Epithelial cell of esophagus (primary cell): ENCODE results near the gene PDK2.

Experiments used
- DNase-seq: peaks from one replicate; pipeline ENCODE4 v3.0.0; 2010; ENCODE audit warnings: low read depth
- H3K4me3 ChIP-seq: 2 replicates; pipeline ENCODE4 v1.5.1; 2011; ENCODE audit warnings: mild to moderate bottlenecking, low read length, control low read depth
- CTCF ChIP-seq: IDR thresholded peaks from 2 replicates; pipeline ENCODE4 v1.5.1; 2011; ENCODE audit warnings: low read depth, mild to moderate bottlenecking, low read length, control low read depth, inconsistent platforms; ENCODE audit not compliant: insufficient read depth; ENCODE audit errors: missing control alignments

Gene PDK2

GRCh38 chr17:50094753-50095619 is at the start of gene PDK2:
Gene PDK2 (plus strand): TSS chr17:50095351. CDS start chr17:50095436, 85 bp downstream.
- peak within 1 kb of the TSS; percentile 88 for H3K4me3 ChIP-seq
- peak; percentile 96 for DNase-seq
- no peak for TF ChIP-seq CTCF

DNA sequence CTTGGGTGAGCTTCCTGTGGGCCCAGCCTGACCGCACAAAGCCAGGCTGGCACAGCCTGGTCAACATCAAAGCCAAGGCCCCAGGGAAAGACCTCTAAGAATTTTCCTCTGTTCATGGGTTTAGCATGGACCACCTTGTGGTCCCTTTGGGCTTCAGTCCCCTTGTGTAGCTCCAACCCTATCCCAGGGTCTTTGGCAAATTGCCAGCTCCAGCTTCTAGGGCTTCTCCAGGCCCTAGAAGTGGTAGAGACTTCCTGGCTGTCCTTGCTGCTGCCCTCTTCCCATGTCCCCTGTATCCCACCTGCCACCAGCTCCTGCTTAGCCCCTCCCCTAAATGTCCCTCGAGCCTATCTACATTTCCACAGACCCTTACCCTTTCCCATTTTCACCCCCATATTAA is 49.0 kb upstream of the PDK2 start:
- no peak for DNase-seq
- no peak overlapping the region for H3K4me3 ChIP-seq
- TF ChIP-seq CTCF = no peak

GRCh38 chr17:50046667-50047066 is 48.5 kb upstream of the PDK2 start:
- TF ChIP-seq CTCF = no peak
- H3K4me3 ChIP-seq = no peak overlapping the region
- DNase-seq = no peak

DNA sequence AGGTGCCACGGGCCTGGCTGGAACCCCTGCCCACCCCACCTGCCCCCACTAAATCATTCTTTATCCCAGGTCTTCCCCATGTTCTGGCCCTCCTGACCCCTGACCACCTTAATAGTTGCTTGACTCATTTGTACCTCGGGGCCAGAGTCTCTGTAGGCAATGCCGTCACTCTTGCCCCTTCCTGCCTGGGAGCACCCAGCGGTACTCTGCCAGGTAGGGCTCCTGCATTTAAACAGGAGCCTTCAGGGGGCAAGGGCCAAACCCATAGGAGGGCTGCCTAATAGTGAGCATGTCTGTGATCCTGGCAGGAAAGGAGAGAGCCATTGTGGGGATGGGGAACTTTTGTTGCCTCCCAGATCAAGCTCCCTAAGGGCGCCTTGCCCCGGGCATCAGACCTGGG is 48.1 kb upstream of the PDK2 start:
- DNase-seq = no peak
- no peak for TF ChIP-seq CTCF
- H3K4me3 ChIP-seq = no peak overlapping the region

GRCh38 chr17:50047488-50048126 is 47.5 kb upstream of the PDK2 start:
- DNase-seq = peak; percentile 91
- H3K4me3 ChIP-seq = no peak overlapping the region
- TF ChIP-seq CTCF = no peak

DNA sequence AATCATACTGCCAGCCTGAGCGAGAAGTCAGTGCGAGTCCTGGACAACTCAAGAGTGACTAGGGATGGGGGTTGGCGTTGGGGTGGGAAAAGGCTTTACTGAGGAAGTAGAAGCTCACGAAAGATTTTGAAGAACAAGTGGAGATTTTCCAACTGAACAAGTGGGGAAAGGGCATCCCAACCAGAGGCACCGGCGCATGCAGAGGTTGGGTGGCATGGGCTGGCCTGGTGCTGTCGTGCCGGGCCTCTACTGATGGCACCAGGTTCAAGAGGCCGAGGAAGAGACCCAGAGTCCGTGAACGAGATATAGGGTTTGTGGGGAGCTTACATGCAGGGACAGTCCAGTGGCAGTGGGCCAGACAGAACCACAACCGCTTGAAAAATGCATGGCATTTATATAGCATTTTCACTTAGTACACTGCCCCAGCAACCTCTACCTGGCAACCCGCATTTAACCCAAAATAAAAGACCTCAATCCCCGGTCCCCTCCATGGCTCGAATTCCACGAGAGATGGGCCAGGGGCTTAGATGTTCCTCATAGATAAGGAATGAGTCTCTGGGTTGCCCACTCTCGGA is 46.9 kb upstream of the PDK2 start:
- no peak for DNase-seq
- no peak overlapping the region for H3K4me3 ChIP-seq
- no peak for TF ChIP-seq CTCF
